HG03378 (cell line): Measurements from ENCODE around the gene WNT3.

Experiments
- ATAC-seq: cut with Tn5 transposase; IDR thresholded peaks from one replicate; pipeline ENCODE4 v1.9.1; 2021; ENCODE audit warnings: mild to moderate bottlenecking, moderate library complexity; ENCODE audit not compliant: unreplicated experiment

WNT3 gene

GRCh38 chr17:46739982-46740381 lies 78.5 kb downstream of the WNT3 start:
- ATAC-seq = no peak

GRCh38 chr17:46738544-46738943 lies 79.9 kb downstream of the WNT3 start:
- no peak for ATAC-seq

- ATAC-seq = no peak
Observed at GRCh38 chr17:46737326-46737725, 81.2 kb downstream of the WNT3 start.

- ATAC-seq = no peak
Observed at GRCh38 chr17:46736100-46736499, 82.4 kb downstream of the WNT3 start.

- no peak for ATAC-seq
Observed at GRCh38 chr17:46733837-46734475, 84.5 kb downstream of the WNT3 start.

GRCh38 chr17:46732754-46733398 lies 85.6 kb downstream of the WNT3 start:
- ATAC-seq = no peak

- ATAC-seq = no peak
Observed at GRCh38 chr17:46732160-46732559, 86.3 kb downstream of the WNT3 start.

GRCh38 chr17:46730679-46731078 lies 87.8 kb downstream of the WNT3 start:
- no peak for ATAC-seq

GRCh38 chr17:46730026-46730425 lies 88.5 kb downstream of the WNT3 start:
- ATAC-seq = no peak

- no peak for ATAC-seq
Observed at GRCh38 chr17:46727572-46728348, 90.7 kb downstream of the WNT3 start.

- no peak for ATAC-seq
Observed at GRCh38 chr17:46726206-46726605, 92.3 kb downstream of the WNT3 start.

GRCh38 chr17:46722662-46723285 lies 95.7 kb downstream of the WNT3 start:
- no peak for ATAC-seq

GRCh38 chr17:46720408-46720807 lies 98.1 kb downstream of the WNT3 start:
- no peak for ATAC-seq

GRCh38 chr17:46719891-46720290 lies 98.6 kb downstream of the WNT3 start:
- no peak for ATAC-seq

- ATAC-seq = no peak
Observed at GRCh38 chr17:46717999-46718398, 100.5 kb downstream of the WNT3 start.
